Eye (tissue), 1 donor: ENCODE results near the gene USH1C.

Experiments
- DNase-seq: peaks from one replicate; pipeline ENCODE4 v3.0.0-alpha.2; 2015

Gene USH1C

DNA sequence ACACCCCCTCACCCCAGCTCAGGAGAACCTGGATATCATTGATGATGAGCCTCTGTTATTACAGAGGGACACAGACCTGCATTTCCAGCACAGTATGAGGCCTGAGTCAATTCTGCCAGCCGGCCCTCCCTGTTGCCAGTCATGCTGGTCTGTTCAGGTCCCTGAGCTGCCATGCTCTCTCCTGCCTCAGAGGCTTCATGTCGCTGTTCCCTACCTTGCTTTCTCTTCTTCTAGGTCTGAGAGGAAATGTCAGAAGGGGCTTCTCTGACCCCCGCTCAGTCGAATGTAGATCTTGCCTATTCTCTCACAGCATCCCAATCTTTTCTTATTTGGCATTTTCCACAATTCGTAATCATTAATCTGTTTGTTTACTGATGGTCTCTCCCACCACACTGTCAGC, 45.7 kb downstream of the USH1C start:
- no peak for DNase-seq

DNA sequence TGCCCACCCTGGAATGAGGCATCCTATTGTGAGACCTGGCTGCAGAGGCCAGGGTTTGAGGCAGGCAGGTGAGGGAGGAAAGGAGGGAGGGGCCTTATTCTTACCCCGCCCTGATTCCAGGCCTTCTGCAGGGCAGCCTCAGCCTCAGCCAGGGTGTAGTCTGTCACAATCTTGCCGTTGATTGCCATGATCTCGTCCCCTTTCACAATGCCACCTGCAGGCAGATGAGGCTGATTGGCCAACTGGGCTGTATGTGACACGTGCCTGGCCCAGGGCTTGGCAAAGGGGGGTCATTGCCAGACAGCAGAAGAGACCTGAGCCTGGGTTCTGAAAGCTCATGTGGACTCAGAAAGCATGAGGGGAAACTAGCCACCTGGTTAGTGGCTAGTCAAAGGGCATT, 46.2 kb downstream of the USH1C start:
- no peak for DNase-seq

DNA sequence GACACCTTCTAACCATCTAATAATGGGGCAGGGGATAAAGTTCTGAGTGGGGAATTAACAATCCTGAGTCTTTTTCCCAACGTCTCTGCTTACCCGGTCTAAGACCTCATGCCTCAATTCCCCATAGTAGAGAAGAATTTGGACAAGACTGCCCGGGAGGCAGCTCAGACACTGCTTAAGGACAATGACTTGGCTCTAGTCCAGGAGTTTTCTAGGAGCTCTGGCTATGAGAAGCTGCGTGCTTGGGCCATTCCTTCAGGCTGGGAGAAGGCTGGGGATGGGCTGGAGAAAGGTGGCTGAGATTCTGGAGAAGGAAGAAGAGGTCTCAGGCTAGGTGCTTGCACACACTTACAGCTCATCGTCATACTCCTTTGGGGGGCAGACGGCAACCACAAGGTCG, 47.8 kb downstream of the USH1C start:
- no peak for DNase-seq

DNA sequence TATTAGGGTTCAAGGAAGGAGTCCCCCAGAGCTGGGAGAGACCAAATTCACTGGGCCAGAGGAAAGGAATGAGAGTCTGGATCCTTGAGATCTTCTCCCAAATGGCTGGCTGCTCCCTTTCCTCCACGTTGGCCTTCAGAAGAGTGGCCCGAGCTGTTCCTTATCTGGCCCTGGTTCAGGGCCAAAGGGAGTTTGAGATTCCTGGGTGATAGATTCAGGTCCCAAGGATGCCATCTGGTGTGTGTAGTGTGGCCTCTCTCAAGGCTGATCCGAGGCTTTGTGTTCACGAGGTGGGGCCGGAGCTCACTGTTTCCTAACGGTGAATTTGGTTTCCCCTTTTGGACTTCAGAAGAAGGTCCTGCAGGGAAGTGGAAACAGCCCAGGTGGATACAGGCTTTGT, 50.2 kb downstream of the USH1C start:
- no peak for DNase-seq

DNA sequence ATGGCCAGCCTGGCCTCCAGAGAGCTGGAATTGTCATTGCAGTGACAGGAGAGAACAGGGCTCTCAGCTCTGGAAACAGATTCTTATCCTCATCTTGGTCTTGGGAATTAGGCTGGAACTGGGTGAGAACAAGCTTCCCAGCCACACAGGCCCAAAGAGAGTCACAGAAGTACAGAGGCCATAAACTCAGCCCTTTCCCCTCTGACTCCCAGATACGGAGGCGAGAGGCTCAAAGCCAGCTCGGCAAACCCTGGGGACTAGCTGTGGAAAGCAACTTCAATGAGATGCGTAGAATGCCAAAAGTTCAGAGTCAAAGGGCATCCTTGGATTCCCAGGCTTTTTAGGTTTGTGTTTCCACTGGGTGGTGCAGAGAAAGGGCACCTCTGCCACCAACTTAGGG, 53.3 kb downstream of the USH1C start:
- DNase-seq = no peak

DNA sequence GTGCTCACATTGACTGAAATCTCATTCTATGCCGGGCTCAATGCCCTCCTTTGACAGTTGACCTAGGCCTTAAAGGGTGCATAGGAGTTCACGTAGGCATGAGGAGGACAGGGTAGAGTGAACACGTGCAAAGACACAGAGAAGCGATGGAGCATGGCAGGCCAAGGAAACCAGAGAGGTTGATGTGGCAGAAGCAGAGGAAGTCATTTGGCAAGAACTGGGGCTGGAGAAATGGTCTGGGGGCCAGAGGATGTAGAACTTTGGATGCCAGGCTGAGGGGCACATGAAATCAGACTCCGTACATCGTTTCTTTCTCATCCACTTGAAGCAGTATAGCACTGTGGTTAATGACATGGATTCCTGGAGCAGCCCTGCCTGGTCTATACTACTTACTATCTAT, 54.0 kb downstream of the USH1C start:
- DNase-seq = no peak

DNA sequence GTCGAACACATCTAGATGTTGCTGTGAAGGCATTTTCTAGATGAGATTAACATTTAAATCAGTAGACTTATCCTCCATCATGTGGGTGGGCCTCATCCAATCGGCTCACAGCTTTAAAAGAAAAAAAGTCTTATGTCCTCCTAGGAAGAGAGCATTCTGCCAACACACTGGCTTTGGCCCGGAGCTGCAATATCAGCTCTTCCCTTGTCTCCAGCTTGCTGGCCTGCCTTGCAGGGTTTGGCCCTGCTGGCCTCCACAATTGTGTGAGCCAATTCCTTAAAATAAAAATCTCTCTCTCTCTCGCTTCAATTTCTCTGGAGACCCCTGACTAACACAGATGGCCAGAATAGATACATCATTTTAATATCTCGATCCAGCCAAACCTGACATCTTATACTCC, 54.5 kb downstream of the USH1C start:
- no peak for DNase-seq

DNA sequence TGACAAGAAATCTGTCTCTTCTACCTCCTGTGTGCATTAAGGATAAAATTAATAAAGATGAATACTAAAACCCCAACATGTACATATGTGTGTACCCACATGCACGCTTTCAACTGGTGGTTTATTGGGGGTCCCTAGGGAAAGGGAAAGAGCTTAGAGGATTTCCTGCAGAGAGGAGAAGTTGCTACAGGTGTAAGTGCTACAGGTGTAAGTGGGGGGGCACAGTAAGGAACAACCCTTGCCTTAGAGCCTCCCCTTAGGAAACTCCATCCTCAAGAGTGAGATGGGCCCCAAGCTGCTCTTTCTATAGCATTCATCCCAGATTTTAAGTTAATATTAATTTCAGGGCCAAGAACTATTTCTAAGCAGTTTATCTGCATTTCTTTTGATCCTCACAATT, 55.7 kb downstream of the USH1C start:
- no peak for DNase-seq

DNA sequence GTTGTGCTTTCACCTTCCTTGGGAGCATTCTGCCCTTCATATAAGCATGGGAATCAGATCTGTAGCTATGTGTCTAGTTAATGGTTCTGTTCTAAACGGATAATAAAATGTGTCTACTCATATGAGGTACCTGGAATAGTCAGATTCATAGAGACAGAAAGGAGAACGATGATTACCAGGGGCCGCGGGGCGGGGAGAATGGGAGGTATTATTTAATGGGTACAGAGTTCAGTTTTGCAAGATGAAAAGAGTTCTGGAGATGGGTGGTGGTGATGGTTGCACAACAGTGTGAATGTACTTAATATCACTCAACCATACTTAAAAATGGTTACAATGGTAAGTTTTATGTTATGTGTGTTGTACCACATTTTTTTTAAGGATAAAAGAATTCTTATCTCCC, 57.6 kb downstream of the USH1C start:
- DNase-seq = no peak

DNA sequence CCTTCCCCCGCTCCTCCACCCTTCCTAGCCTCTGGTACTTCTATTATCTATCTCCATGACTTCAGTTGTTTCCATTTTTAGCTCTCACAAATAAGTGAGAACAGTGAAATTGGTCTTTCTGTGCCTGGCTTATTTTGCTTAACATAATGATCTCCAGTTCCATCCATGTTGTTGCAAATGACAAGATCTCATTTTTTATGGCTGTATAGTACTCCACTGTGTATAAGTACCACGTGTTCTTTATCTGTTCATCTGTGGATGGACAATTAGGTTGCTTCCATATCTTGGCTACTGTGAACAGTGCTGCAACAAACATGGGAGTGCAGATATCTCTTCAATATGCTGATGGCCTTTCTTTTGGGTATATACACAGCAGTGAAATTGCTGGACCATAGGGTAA, 60.7 kb downstream of the USH1C start:
- DNase-seq = no peak

DNA sequence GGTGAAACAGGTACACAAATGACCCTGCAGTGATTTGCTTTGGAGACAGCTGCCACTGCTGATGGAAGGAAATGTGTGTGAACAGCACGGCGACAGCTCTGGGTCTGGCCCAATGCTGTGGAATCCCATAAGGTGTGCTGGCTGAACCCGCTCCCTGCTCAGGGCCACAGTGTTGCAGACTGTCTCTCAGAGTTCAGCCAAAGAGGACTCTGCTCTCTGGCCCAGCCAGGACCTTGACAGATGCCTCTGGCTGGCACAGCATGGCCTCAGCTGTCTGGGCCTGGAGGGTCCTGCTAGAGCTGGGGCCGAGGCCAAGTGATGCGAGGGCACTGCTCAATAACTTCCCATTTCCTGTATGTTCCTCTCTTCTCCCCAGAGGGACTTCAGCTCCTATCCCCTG, 62.3 kb downstream of the USH1C start:
- no peak for DNase-seq

DNA sequence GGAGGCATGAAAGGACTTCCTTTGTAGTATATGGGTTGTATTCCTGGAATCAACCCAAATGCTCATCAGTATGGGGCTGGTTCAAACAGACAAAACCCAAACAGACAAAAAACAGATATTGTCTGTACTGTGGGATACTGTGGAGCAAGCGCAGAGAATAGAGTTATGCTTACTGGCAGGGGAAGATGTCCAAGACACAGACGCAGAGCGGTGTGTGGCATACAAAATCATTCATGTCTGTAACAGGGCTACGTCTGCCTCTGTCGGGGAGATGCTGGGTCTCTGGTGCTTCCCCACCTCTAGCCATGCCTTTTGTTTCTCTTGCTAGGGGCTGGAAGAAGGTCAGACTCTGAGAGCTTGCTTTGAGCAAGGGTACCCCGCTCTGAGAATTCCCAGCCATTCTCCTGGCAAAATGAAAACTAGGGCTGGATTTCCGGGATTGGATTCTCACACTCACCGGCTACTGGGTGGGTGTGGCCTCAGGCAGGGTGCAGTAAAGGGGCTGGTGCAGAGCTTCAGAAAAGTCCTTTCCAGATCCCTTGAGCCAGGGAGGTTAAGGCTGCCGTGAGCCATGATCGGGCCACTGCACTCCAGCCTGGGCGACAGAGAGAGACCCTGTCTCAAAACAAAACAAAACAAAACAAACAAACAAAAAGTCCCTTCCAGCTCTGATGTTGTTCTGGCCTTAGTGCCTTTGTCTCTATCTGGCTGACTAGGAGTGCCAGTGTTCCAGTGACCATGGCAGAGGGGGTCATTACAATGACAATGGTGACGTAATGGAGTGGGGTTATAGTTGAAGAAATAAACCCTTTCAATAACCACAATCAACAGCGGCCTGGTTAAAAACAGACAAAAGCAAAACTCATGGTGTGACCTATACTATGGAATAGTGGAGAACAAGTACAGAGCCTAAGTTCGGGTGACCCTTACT, 64.7 kb downstream of the USH1C start:
- peak; percentile 91 for DNase-seq

DNA sequence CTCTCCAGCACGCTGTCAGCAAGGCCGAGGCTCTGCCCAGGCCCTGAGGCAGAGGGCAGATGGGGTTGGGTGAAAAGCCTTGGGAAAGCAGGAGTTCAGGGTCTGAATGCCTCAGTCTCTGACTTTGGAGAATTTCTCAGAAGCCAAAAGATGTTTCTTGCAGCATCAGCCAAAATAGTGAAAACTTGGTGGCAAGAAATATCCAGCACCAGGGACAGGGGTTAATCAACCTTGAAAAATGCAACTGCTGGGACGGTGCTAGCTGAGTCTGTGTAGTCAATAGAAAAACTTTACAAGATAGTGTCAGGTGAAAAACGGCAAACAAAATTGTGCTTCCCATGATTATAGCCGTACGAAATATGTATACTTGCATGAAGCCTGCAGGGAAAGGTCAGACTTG, 66.1 kb downstream of the USH1C start:
- peak; percentile 17 for DNase-seq

DNA sequence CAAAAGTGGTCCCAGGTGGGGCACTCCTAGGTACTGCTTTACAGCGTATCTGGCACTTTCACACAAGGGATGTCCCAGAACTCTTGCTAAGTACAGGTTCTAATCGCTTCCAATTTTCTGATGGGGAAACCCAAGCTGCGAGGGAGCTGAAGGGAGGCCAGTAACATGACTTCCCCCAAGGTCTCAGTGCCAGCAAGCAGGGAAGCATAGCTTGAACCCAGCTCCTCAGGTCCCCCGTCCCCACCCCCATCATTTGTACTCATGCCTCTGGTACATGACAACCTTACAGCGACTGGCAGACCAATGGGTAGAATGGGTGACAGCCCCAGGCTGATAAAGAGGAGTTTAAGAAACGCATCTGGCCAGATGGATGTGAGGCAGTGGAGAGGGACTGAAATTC, 66.9 kb downstream of the USH1C start:
- DNase-seq = no peak

DNA sequence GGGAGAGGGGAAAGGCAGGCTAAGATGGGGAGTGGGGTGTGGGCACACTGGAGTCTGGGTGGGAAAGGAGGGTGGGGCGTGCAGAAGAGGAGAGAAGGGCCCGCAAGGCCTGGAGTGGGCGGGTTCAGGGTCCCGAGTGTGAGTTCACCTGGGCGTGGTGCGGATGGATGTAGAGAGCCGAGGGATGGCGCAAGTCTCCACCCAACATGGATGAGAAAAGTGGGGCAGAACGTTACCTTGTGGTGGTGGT, 67.2 kb downstream of the USH1C start:
- no peak for DNase-seq

DNA sequence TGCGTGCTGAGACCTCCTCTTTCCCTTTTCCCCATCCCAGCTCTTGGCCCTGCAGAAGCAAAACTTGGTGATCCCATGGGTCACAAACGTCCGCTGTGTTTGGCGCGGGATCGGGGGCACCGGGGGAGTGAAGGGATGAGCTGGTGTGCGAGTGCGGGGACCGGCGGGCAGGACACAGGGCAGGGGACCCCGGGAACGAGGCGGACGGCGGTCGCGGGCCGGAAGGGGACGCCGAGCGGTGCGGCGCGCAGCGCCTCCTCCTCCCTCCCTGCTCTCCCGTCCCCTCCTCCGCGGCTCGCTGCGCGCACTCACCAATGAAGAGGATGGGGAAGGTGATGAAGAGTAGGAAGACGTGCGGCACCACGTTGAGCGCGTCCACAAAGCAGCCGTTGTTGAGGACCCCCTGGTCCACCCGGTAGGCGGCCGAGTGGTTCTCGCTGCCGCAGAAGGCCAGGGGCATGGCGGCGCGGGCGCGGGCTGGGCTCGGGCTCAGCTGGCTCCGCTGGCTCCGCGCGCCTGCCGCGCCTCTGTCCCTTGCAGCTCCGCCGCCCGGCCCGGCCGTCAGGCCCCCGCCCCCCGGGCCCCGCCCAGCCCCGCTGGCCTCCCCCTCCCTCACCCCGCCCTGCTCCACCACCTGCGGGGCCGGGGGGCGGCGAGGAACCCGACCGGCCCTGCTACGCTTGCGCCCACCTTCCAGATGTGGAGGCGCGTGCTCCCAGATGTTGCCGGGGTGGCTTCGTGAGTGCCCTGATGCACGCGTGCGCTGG, 67.7 kb downstream of the USH1C start, which contains the start of gene ABCC8:
TSS of gene ABCC8 (minus strand) at position 529 of the 767 bp plus-strand sequence. CDS start at position 460, 69 bp downstream.
- peak; percentile 66 for DNase-seq

DNA sequence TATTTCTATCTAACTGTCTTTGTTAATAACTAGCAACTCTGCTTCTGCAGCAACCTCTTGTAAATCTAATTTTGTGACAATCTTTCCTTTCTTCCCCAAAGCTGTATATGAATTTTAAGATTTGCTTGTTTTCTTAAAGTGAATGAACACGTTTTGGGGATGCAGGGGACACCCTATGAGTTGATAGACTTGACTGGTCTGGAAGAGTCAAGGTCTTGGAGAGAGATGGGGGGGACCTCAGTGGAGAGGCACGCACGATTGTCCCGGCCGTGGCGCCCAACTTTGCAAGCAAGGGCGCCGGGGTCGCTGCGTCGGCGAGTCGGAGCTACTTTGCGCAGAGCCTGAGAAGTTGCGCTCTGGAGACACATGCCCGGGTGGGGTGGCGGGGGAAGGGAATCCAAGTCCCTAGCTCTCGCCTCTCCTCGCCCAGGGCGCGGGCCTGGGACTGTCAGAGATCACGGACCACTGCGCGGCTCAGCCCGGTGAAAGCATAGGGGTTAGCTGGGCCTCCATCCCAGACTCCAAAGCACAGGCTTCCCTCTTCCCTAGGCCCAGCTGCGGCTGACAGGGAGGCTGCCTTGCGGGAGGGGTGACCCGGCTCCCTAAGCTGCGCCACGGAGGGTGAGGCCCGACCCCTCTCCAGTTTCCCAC, 68.4 kb downstream of the USH1C start:
- DNase-seq = peak; percentile 50

DNA sequence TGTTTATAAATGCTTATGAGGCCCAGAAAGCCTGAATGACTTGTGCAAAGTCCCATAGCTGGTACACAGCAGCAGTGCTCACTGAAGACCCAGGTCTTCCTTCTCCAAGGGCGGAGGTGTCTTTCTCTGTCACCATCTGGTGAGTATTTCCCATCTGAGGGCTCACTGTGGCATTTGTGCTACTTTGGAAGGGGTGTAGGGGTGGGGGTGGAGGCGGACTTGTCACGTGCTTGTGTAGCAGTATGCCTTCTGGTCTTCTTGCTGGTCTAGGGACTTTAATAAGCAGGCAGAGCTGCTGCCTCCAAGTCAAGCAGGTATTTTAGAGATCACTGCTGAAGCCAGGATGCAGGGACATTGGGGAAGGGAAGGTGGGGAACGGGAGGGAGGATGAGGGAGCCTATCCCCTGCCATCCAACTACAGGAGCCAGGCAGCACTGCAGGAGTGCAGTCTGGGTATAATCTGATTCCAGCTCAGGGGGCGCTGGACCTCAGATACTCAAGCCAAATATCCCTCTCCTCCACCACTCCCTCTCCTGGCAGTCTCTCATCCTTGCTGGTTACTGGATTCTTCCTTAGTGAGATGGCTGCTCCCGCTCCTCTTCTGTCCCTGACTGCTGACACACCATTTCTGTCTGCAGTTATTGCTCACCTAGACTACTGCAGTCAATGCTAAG, 71.0 kb downstream of the USH1C start:
- DNase-seq = peak; percentile 53

DNA sequence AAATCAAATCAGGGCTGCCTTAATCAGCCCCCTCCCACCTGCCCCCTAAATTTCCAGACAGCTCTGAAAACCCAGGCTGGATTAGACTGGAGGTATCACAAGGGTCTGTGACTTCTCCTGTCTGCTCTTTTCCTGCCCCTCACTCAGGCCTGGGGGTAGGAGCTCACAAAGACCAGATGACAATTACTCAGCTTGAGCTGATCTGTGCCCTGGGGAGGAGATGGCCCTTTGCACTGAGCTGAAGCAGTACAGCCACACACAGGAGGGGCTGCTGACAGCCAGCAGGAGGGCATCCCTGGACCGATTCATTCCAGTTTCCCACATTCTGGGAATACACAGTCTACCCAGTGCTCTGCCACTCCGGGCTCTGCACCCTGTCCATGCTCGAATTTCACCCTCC, 71.7 kb downstream of the USH1C start:
- DNase-seq = peak; percentile 42

DNA sequence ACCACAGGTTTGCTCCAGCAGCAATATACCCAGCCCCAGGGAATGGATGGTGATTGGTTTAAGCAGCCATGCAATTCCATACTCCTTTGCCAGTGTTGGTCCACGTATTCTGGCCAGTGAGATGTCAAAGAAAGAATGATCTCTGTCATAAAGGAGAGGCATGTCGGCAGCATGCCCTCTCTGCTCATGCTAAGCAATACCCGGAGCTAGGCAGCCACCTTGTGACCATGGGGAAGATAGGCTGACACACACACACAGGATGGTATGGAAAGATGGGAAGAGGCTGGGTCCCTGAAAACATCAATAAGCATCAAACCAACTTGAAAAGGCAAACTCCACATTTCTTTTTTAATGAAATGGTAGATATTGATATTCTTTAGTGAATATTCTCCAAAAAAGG, 72.7 kb downstream of the USH1C start:
- no peak for DNase-seq

DNA sequence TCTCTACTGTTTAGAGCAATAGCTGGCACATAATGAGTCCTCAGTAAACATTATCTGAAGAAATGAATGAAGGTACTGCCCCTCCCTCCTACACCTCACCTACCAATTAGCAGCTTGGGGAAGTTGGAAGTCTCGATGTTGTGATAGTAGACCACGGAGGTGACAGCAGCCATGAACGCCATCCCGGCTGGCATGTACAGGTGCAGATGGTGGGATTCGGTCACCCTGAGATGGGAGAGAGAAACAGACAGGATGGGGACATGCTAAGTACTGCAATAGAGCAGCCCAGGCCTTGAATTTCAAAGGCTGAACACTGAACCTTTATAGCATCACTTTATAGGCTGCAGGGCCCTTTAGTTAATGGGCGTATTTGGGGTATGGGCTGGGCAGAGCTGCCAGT, 74.2 kb downstream of the USH1C start:
- DNase-seq = no peak

DNA sequence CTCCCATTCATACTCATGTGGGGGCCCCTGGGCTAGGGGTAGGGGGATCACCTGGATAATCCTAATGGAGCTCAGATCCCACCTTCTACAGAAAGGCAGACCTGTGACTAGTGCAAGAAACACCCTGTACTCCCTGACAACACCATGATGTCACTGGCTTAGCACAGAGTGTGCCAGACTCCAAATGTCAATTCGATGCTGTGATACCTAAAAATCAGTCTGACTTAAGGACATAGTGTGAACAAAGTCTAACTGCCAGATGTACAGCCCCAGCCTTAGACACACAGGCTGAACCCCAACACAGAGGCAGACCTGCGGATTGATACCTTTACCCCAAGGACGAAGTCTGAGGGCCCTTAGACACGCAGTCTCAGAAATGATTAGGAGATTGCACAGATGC, 76.1 kb downstream of the USH1C start:
- DNase-seq = no peak

DNA sequence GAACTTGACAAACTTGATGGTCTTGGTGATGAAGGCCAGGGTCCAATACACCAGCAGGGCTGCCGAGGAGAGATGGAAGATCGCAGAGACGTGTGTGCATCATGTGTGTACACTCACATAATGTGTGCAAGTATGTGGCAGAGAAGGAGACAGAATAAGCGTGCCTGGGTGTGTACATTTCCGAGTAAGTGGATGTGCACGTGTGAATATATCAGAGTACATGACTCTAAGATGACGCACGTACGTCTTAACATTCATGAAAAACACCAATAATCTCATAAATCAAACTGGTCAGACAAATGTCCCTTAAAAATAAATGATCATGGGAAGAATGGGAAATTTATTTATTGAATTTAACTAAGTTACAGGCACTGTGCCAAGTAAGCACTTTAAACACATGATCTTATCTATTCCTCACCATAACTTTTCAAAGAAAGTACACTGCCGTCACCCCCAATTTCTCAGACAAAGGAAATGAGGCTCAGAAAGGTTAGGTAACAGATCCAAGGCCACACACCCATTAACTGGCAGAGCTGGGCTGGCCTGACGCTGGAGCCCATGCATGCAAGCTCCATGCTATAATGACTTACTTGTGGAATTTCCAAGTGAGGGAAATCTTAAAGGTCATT, 80.6 kb downstream of the USH1C start:
- DNase-seq = no peak
